GM18505 (cell line): ENCODE results near the gene ADGRL1.
A peak's percentile ranks its signal among the peaks of the same experiment; 100 is the strongest.
"Not testable (repeated sequence)": the region's sequence is repeated elsewhere in the genome, so short reads cannot be mapped to it uniquely, and the experiment has no call there.

Source experiments
- ATAC-seq: cut with Tn5 transposase; IDR thresholded peaks from one replicate; pipeline ENCODE4 v1.9.1; 2021; ENCODE audit not compliant: unreplicated experiment
- POLR2A ChIP-seq: IDR thresholded peaks from 4 replicates; pipeline ENCODE4 v1.6.1; 2011; ENCODE audit warnings: borderline replicate concordance; ENCODE audit not compliant: insufficient read depth, insufficient read length; ENCODE audit errors: extremely low read depth

Gene ADGRL1

GRCh38 chr19:14148751-14149410 is 57.1 kb downstream of the ADGRL1 start:
- ATAC-seq: no peak

GRCh38 chr19:14147797-14148605 is 58.0 kb downstream of the ADGRL1 start:
- ATAC-seq: no peak
- no peak for TF ChIP-seq POLR2A

More at GRCh38 chr19:14148751-14149410, 57.1 kb downstream of the ADGRL1 start:
- no peak for TF ChIP-seq POLR2A

GRCh38 chr19:14146789-14147216 is 59.2 kb downstream of the ADGRL1 start:
- TF ChIP-seq POLR2A: no peak
- ATAC-seq: no peak

GRCh38 chr19:14146169-14146568 is 59.8 kb downstream of the ADGRL1 start:
- ATAC-seq: not testable (repeated sequence)

- no peak for TF ChIP-seq POLR2A
- ATAC-seq: no peak
These were observed 60.6 kb downstream of the ADGRL1 start for GRCh38 chr19:14145381-14145780.

GRCh38 chr19:14142262-14143190 is 63.4 kb downstream of the ADGRL1 start:
- ATAC-seq: no peak

GRCh38 chr19:14141041-14141440 is 64.9 kb downstream of the ADGRL1 start:
- ATAC-seq: no peak
- no peak for TF ChIP-seq POLR2A

More at GRCh38 chr19:14142262-14143190, 63.4 kb downstream of the ADGRL1 start:
- no peak for TF ChIP-seq POLR2A

- no peak for TF ChIP-seq POLR2A
- ATAC-seq: no peak
These were observed 66.0 kb downstream of the ADGRL1 start for GRCh38 chr19:14139944-14140343.

- TF ChIP-seq POLR2A: no peak
- ATAC-seq: no peak
These were observed 67.2 kb downstream of the ADGRL1 start for GRCh38 chr19:14138576-14139265.

- peak; percentile 87 for TF ChIP-seq POLR2A
These were observed 69.3 kb downstream of the ADGRL1 start, which contains the start of gene ASF1B for GRCh38 chr19:14136509-14137281. Gene ASF1B (minus strand): TSS chr19:14136589. CDS start chr19:14136456, 133 bp downstream.

GRCh38 chr19:14135985-14136508 is 69.9 kb downstream of the ADGRL1 start:
- ATAC-seq: no peak
- TF ChIP-seq POLR2A: no peak

More at GRCh38 chr19:14136509-14137281, 69.3 kb downstream of the ADGRL1 start, which contains the start of gene ASF1B:
- peak; percentile 80 for ATAC-seq
